Inflammatory macrophage (primary cell): ENCODE data around the gene POLR3F.
"Not testable (repeated sequence)": the region's sequence is repeated elsewhere in the genome, so short reads cannot be mapped to it uniquely, and the experiment has no call there.

Experiments
- DNase-seq, 2 donors: peaks; one replicate each; pipeline ENCODE4 v3.0.0-alpha.2; 2020 to 2022
- total RNA-seq, 18 experiments: gene quantifications; one replicate each; lab custom pipeline; 2026; ENCODE audit warnings: mixed read lengths in 6 of 18, inconsistent platforms in 2 of 18; lab: John Stamatoyannopoulos, UW

Gene POLR3F
- 6.2 to 19.0 (median 14.9) reads per million in 18 experiments for total RNA-seq

- DNase-seq, result peak; percentile 96 to 97
Observed at GRCh38 chr20:18466894-18467730, at the start of gene POLR3F, which contains the start of gene DZANK1. Gene POLR3F, plus strand, starts transcription at chr20:18467390. Its CDS starts 117 bp downstream, at chr20:18467507. Gene DZANK1, minus strand, starts transcription at chr20:18467030. Its CDS starts 1,672 bp downstream, at chr20:18465358.

GRCh38 chr20:18421608-18422007 is 45.6 kb upstream of the POLR3F start:
- DNase-seq, result no peak

- DNase-seq, result no peak
Observed at GRCh38 chr20:18427214-18427613, 40.0 kb upstream of the POLR3F start.

- no peak for DNase-seq
Observed at GRCh38 chr20:18428490-18429173, 38.6 kb upstream of the POLR3F start.

GRCh38 chr20:18430172-18430826 is 36.9 kb upstream of the POLR3F start:
- DNase-seq, result no peak

- no peak for DNase-seq
Observed at GRCh38 chr20:18431206-18431605, 36.0 kb upstream of the POLR3F start.

- peak; percentile 7 to 45 for DNase-seq
Observed at GRCh38 chr20:18436847-18437246, 30.3 kb upstream of the POLR3F start.

- no peak for DNase-seq
Observed at GRCh38 chr20:18440403-18440802, 26.8 kb upstream of the POLR3F start.

- no peak for DNase-seq
Observed at GRCh38 chr20:18443886-18444285, 23.3 kb upstream of the POLR3F start.

- DNase-seq, result no peak
Observed at GRCh38 chr20:18456600-18456999, 10.6 kb upstream of the POLR3F start.

- no peak for DNase-seq
Observed at GRCh38 chr20:18465536-18466200, 1.5 kb upstream of the POLR3F start.

GRCh38 chr20:18466574-18466893 is 656 bp upstream of the POLR3F start:
- no peak for DNase-seq

- DNase-seq, result no peak
Observed at GRCh38 chr20:18477218-18477617, 10.0 kb downstream of the POLR3F start.

- DNase-seq, result no peak
Observed at GRCh38 chr20:18477821-18478220, 10.6 kb downstream of the POLR3F start.

- no peak for DNase-seq
Observed at GRCh38 chr20:18481596-18481995, 14.4 kb downstream of the POLR3F start.

- no peak for DNase-seq
Observed at GRCh38 chr20:18488301-18488700, 21.1 kb downstream of the POLR3F start.

- no peak for DNase-seq
Observed at GRCh38 chr20:18496042-18496441, 28.9 kb downstream of the POLR3F start.

GRCh38 chr20:18496740-18497592 is 29.8 kb downstream of the POLR3F start, which contains the start of gene RBBP9:
Gene RBBP9, minus strand, starts transcription at chr20:18497225. Its CDS starts 58 bp downstream, at chr20:18497167.
- DNase-seq, result peak; percentile 79 to 87

GRCh38 chr20:18497603-18498002 is 30.4 kb downstream of the POLR3F start:
- no peak for DNase-seq

GRCh38 chr20:18501672-18502071 is 34.5 kb downstream of the POLR3F start:
- DNase-seq, result not testable (repeated sequence)

GRCh38 chr20:18504479-18505060 is 37.4 kb downstream of the POLR3F start:
- DNase-seq, result peak in 1 of 2 donors; percentile 24
